ENCODE data around the gene DNAJC5. TPM values are rescaled to one million over a fixed set of nuclear protein-coding genes. Genes with fewer than 3 reads are reported as not detected.
"Not testable (repeated sequence)": the region's sequence is repeated elsewhere in the genome, so short reads cannot be mapped to it uniquely, and the experiment has no call there.

DNAJC5 gene
- total RNA-seq: 10 to 100 TPM; 31.1 to 31.7 TPM
- long read RNA-seq, donor 1, full-length matches to known transcripts: 1 of 28 reads
- long read RNA-seq, donor 1, partial matches to known transcripts: 26 of 28 reads
- long read RNA-seq, donor 1, other reads (novel, unspliced or antisense): 1 of 28 reads
- long read RNA-seq, donor 2, full-length matches to known transcripts: 2 of 40 reads
- long read RNA-seq, donor 2, partial matches to known transcripts: 32 of 40 reads
- long read RNA-seq, donor 2, other reads (novel, unspliced or antisense): 6 of 40 reads

- DNase-seq (ENCODE audit: low spot score): peak; percentile 99
- intact Hi-C loops (cut with DNase I): no loop called here
These were observed at the start of gene DNAJC5 for GRCh38 chr20:63894358-63895201. DNAJC5 (plus strand) TSS chr20:63895126; CDS start chr20:63928346, 33,220 bp downstream.

- intact Hi-C loops (cut with DNase I): no loop called here
- no peak for DNase-seq (ENCODE audit: low spot score)
These were observed 48.7 kb upstream of the DNAJC5 start for GRCh38 chr20:63846128-63846771.

GRCh38 chr20:63846888-63847236 lies 48.1 kb upstream of the DNAJC5 start:
- intact Hi-C loops (cut with DNase I): no loop called here
- DNase-seq (ENCODE audit: low spot score): no peak

GRCh38 chr20:63847237-63848002 lies 47.5 kb upstream of the DNAJC5 start:
- DNase-seq (ENCODE audit: low spot score): no peak
- intact Hi-C loops (cut with DNase I): no loop called here

GRCh38 chr20:63848003-63848911 lies 46.7 kb upstream of the DNAJC5 start:
- intact Hi-C loops (cut with DNase I): no loop called here
- DNase-seq (ENCODE audit: low spot score): no peak

- no peak for DNase-seq (ENCODE audit: low spot score)
- intact Hi-C loops (cut with DNase I): no loop called here
These were observed 44.0 kb upstream of the DNAJC5 start for GRCh38 chr20:63850689-63851547.

- intact Hi-C loops (cut with DNase I); DNase-seq (ENCODE audit: low spot score): not testable (repeated sequence)
These were observed 43.4 kb upstream of the DNAJC5 start for GRCh38 chr20:63851548-63851943.

- intact Hi-C loops (cut with DNase I); DNase-seq (ENCODE audit: low spot score): not testable (repeated sequence)
These were observed 41.2 kb upstream of the DNAJC5 start for GRCh38 chr20:63853733-63854068.

GRCh38 chr20:63854069-63854765 lies 40.7 kb upstream of the DNAJC5 start:
- DNase-seq (ENCODE audit: low spot score): peak; percentile 78
- intact Hi-C loops (cut with DNase I): no loop called here

GRCh38 chr20:63854766-63855362 lies 40.1 kb upstream of the DNAJC5 start:
- intact Hi-C loops (cut with DNase I): no loop called here
- DNase-seq (ENCODE audit: low spot score): peak; percentile 76

GRCh38 chr20:63855363-63856097 lies 39.4 kb upstream of the DNAJC5 start:
- peak; percentile 79 for DNase-seq (ENCODE audit: low spot score)
- intact Hi-C loops (cut with DNase I): no loop called here

GRCh38 chr20:63856098-63856511 lies 38.8 kb upstream of the DNAJC5 start:
- intact Hi-C loops (cut with DNase I): no loop called here
- DNase-seq (ENCODE audit: low spot score): peak; percentile 75

- intact Hi-C loops (cut with DNase I): no loop called here
- no peak for DNase-seq (ENCODE audit: low spot score)
These were observed 37.0 kb upstream of the DNAJC5 start for GRCh38 chr20:63857764-63858392.

- intact Hi-C loops (cut with DNase I): no loop called here
- no peak for DNase-seq (ENCODE audit: low spot score)
These were observed 36.3 kb upstream of the DNAJC5 start for GRCh38 chr20:63858393-63859165.

- intact Hi-C loops (cut with DNase I): no loop called here
These were observed 35.7 kb upstream of the DNAJC5 start for GRCh38 chr20:63859166-63859699.

More at GRCh38 chr20:63859166-63859699, 35.7 kb upstream of the DNAJC5 start:
- DNase-seq (ENCODE audit: low spot score): no peak

Data from posterior vena cava (tissue), 2 donors.